H1 (cell line): Measurements from ENCODE around the gene TMTC4. TPM values are rescaled to one million over a fixed set of nuclear protein-coding genes. Genes with fewer than 3 reads are reported as not detected.

Source experiments
- CTCF ChIA-PET: fragments of 300-600 bp; sonication (Branson Sonifier 250); formaldehyde crosslinking; loops from one replicate; lab custom pipeline; 2021; ENCODE audit not compliant: partially characterized antibody; lab: Charles Lee
- POLR2A ChIA-PET: fragments of 300-600 bp; sonication (Branson Sonifier 250); formaldehyde crosslinking; loops from one replicate; lab custom pipeline; 2021; ENCODE audit warnings: inconsistent platforms; ENCODE audit not compliant: partially characterized antibody; lab: Charles Lee
- DNase-seq, 2 experiments: peaks; one replicate each; pipeline versions ENCODE4 v3.0.0 to v3.0.0-alpha.2; 2010 to 2022; ENCODE audit warnings: low spot score in 2 of 2, low read depth in 1 of 2, mixed read lengths in 1 of 2
- FAIRE-seq: peaks from 2 replicates; lab custom pipeline; 2011; peaks lifted over from hg19 to GRCh38; lab: Jason Lieb, UNC
- H2AFZ ChIP-seq: 2 replicates; pipeline ENCODE4 v1.8.1; 2012; ENCODE audit warnings: low read length, inconsistent platforms
- H2AK5ac ChIP-seq: 2 replicates; pipeline ENCODE4 v1.6.1; 2013; ENCODE audit warnings: low read depth, low read length
- H2BK120ac ChIP-seq: replicated peaks from 2 replicates; pipeline ENCODE3; 2013; ENCODE audit warnings: low read depth, low read length, inconsistent platforms
- H2BK12ac ChIP-seq: 2 replicates; pipeline ENCODE4 v1.6.1; 2013; ENCODE audit warnings: low read depth, low read length
- H2BK15ac ChIP-seq: 2 replicates; pipeline ENCODE4 v1.6.1; 2013; ENCODE audit warnings: low read length
- H2BK20ac ChIP-seq: 2 replicates; pipeline ENCODE4 v1.6.1; 2013; ENCODE audit warnings: low read length
- H2BK5ac ChIP-seq: 2 replicates; pipeline ENCODE4 v1.6.1; 2013; ENCODE audit warnings: low read depth, low read length
- H3K14ac ChIP-seq: 2 replicates; pipeline ENCODE4 v1.6.1; 2013; ENCODE audit warnings: inconsistent platforms; ENCODE audit not compliant: insufficient read length
- H3K18ac ChIP-seq: 2 replicates; pipeline ENCODE4 v1.6.1; 2013; ENCODE audit warnings: low read length; ENCODE audit errors: extremely low read depth
- H3K23ac ChIP-seq: 2 replicates; pipeline ENCODE4 v1.6.1; 2013; ENCODE audit warnings: inconsistent platforms; ENCODE audit not compliant: insufficient read length
- H3K23me2 ChIP-seq: 2 replicates; pipeline ENCODE4 v1.6.1; 2013; ENCODE audit warnings: low read depth, low read length
- H3K27ac ChIP-seq: 2 replicates; pipeline ENCODE4 v1.6.1; 2011; ENCODE audit warnings: low read depth, low read length, inconsistent platforms
- H3K27me3 ChIP-seq, 4 experiments: replicated peaks in 1 of 4; 1 replicate in 1 of 4; 2 replicates in 3 of 4; pipeline versions ENCODE4 v1.6.1 to v1.8.1; 2011 to 2013; ENCODE audit warnings: low read length in 3 of 4, mild to moderate bottlenecking in 3 of 4, inconsistent platforms in 2 of 4, mixed read lengths in 2 of 4, moderate library complexity in 1 of 4; ENCODE audit not compliant: control insufficient read depth in 3 of 4, insufficient read depth in 3 of 4; ENCODE audit errors: extremely low read depth in 1 of 4
- H3K36me3 ChIP-seq, 4 experiments: 2 replicates each; pipeline versions ENCODE4 v1.6.1 to v1.8.1; 2011 to 2013; ENCODE audit warnings: mild to moderate bottlenecking in 4 of 4, low read length in 3 of 4, moderate library complexity in 2 of 4, control low read depth in 1 of 4, inconsistent platforms in 1 of 4; ENCODE audit not compliant: insufficient read depth in 4 of 4, control insufficient read depth in 2 of 4
- H3K4ac ChIP-seq: replicated peaks from 2 replicates; pipeline ENCODE3; 2013; ENCODE audit warnings: low read length, low read depth, mixed read lengths, inconsistent platforms; ENCODE audit not compliant: insufficient read length
- H3K4me1 ChIP-seq, 4 experiments: replicated peaks in 1 of 4; 1 replicate in 1 of 4; 2 replicates in 3 of 4; pipeline versions ENCODE4 v1.6.1 to v1.8.1; 2011 to 2013; ENCODE audit warnings: low read length in 3 of 4, inconsistent platforms in 2 of 4, mixed read lengths in 1 of 4; ENCODE audit not compliant: insufficient read depth in 4 of 4, control insufficient read depth in 3 of 4
- H3K4me2 ChIP-seq, 2 experiments: 2 replicates each; pipeline versions ENCODE4 v1.6.1 to v1.8.1; 2011 to 2013; ENCODE audit warnings: low read depth in 2 of 2, low read length in 2 of 2, control low read depth in 1 of 2, inconsistent platforms in 1 of 2, mild to moderate bottlenecking in 1 of 2; ENCODE audit not compliant: insufficient read depth in 1 of 2
- H3K4me3 ChIP-seq, 4 experiments: fragments of 200-600, 300-600 bp in 1 of 4; sonication (generic), shearing (Covaris generic), sonication (Bioruptor Twin) in 1 of 4; 2 replicates each; pipeline versions ENCODE4 v1.5.1 to v1.8.1; 2011 to 2016; ENCODE audit warnings: low read length in 4 of 4, low read depth in 3 of 4, control low read depth in 2 of 4, inconsistent platforms in 2 of 4, mild to moderate bottlenecking in 2 of 4, mixed read lengths in 1 of 4, moderate library complexity in 1 of 4; ENCODE audit not compliant: insufficient read depth in 2 of 4; ENCODE audit errors: extremely low read depth in 1 of 4
- H3K56ac ChIP-seq: replicated peaks from 2 replicates; pipeline ENCODE3; 2013; ENCODE audit warnings: low read depth, mild to moderate bottlenecking, mixed read lengths, low read length, inconsistent platforms; ENCODE audit not compliant: insufficient read length
- H3K79me1 ChIP-seq: 2 replicates; pipeline ENCODE4 v1.6.1; 2013; ENCODE audit warnings: low read depth, low read length, control low read depth
- H3K79me2 ChIP-seq, 2 experiments: 2 replicates each; pipeline versions ENCODE4 v1.6.1 to v1.8.1; 2012 to 2013; ENCODE audit warnings: low read length in 2 of 2, mild to moderate bottlenecking in 2 of 2, inconsistent platforms in 1 of 2; ENCODE audit not compliant: insufficient read depth in 2 of 2, control insufficient read depth in 1 of 2
- H3K9ac ChIP-seq, 4 experiments: replicated peaks in 1 of 4; 1 replicate in 1 of 4; 2 replicates in 3 of 4; pipeline versions ENCODE4 v1.6.1 to v1.8.1; 2011 to 2013; ENCODE audit warnings: low read depth in 3 of 4, low read length in 3 of 4, control low read depth in 2 of 4, mild to moderate bottlenecking in 2 of 4, moderate library complexity in 2 of 4, inconsistent platforms in 1 of 4; ENCODE audit errors: extremely low read depth in 1 of 4
- H3K9me3 ChIP-seq, 2 experiments: 2 replicates each; pipeline versions ENCODE4 v1.6.1 to v1.8.1; 2012 to 2013; ENCODE audit warnings: mild to moderate bottlenecking in 2 of 2, moderate library complexity in 2 of 2, control low read depth in 1 of 2, inconsistent platforms in 1 of 2, low read depth in 1 of 2, low read length in 1 of 2, mixed read lengths in 1 of 2; ENCODE audit not compliant: insufficient read depth in 2 of 2
- H4K20me1 ChIP-seq, 2 experiments: replicated peaks in 1 of 2; 2 replicates each; pipeline versions ENCODE3 to v1.8.1; 2011 to 2013; ENCODE audit warnings: inconsistent platforms in 2 of 2, low read length in 2 of 2, mild to moderate bottlenecking in 1 of 2; ENCODE audit not compliant: insufficient read depth in 2 of 2, control insufficient read depth in 1 of 2
- H4K5ac ChIP-seq: 2 replicates; pipeline ENCODE4 v1.6.1; 2013; ENCODE audit warnings: low read length, low read depth, mixed read lengths, inconsistent platforms; ENCODE audit not compliant: insufficient read length
- H4K8ac ChIP-seq: 2 replicates; pipeline ENCODE4 v1.8.0; 2013; ENCODE audit warnings: mild to moderate bottlenecking, moderate library complexity, low read length, inconsistent platforms; ENCODE audit not compliant: insufficient read depth; ENCODE audit errors: extremely low read depth
- H4K91ac ChIP-seq: replicated peaks from 2 replicates; pipeline ENCODE3; 2013; ENCODE audit warnings: low read length, mixed read lengths, inconsistent platforms; ENCODE audit not compliant: insufficient read length
- JUN ChIP-seq: IDR thresholded peaks from 2 replicates; pipeline ENCODE4 v1.6.1; 2011; ENCODE audit warnings: low read depth, mild to moderate bottlenecking, improper control_type of control experiment, low read length
- KDM1A ChIP-seq: fragments of 200-600, 300-600 bp; sonication (generic); IDR thresholded peaks from 2 replicates; pipeline ENCODE4 v1.7.1; 2016; ENCODE audit warnings: mild to moderate bottlenecking, low read length, borderline replicate concordance
- POLR2AphosphoS5 ChIP-seq: IDR thresholded peaks from 2 replicates; pipeline ENCODE4 v1.6.1; 2011; ENCODE audit warnings: low read depth, low read length
- RAD21 ChIP-seq, 2 experiments: IDR thresholded peaks in 1 of 2; conservative IDR thresholded peaks in 1 of 2; 2 replicates each; pipeline ENCODE4 v1.6.1; 2011; ENCODE audit warnings: low read depth in 2 of 2, low read length in 2 of 2, improper control_type of control experiment in 1 of 2, inconsistent platforms in 1 of 2, mild to moderate bottlenecking in 1 of 2, moderate library complexity in 1 of 2
- SIX5 ChIP-seq: IDR thresholded peaks from 2 replicates; pipeline ENCODE4 v1.6.1; 2011; ENCODE audit warnings: mild to moderate bottlenecking, low read depth, low read length
- YY1 ChIP-seq: IDR thresholded peaks from 2 replicates; pipeline ENCODE4 v1.6.1; 2011; ENCODE audit warnings: low read depth, mild to moderate bottlenecking, low read length
- WGBS, 2 experiments: shearing (Covaris generic) in 1 of 2; methylation state at CpG; one replicate each; pipeline versions ENCODE4 v1.1.6 to v1.1.7; 2013 to 2015; ENCODE audit warnings: low lambda C conversion rate in 2 of 2, mixed read lengths in 2 of 2, inconsistent platforms in 1 of 2, low coverage in 1 of 2, missing lambda C conversion rate in 1 of 2; ENCODE audit not compliant: insufficient replicate concordance in 2 of 2, insufficient coverage in 1 of 2, insufficient read length in 1 of 2; ENCODE audit errors: extremely low coverage in 1 of 2, missing lambda C conversion rate in 1 of 2; 5-methylcytosine and 5-hydroxymethylcytosine counted together
- polyA plus RNA-seq, 7 experiments: library from polyadenylated mRNA; depleted of rRNA in 3 of 7; stranded (reverse) in 5 of 7; unstranded in 2 of 7; fragments of >200 nt in 5 of 7; fragments of 200-250 nt in 2 of 7; gene quantifications; 1 replicate in 5 of 7; 2 replicates in 1 of 7; 4 replicates in 1 of 7; pipeline versions ENCODE4 v1.2.1 to v1.2.3, GENCODE V29; 2011 to 2013; ENCODE audit warnings: missing spikeins in 2 of 7, mixed read lengths in 2 of 7
- total RNA-seq: library from RNA; stranded (reverse); fragmentation: NEBNext Ultra II Directional; extraction: Animal tissue kit (Norgen Biotek cat#: 25700); gene quantifications from 2 replicates; pipeline ENCODE4 v1.2.1, GENCODE V29; 2021

Gene TMTC4
- total and polyA plus RNA-seq, 2 of the 8 experiments (the other 6 are each of a cell fraction or from before 2014, with no cell fraction given): 26.3 to 42.6 TPM

DNA sequence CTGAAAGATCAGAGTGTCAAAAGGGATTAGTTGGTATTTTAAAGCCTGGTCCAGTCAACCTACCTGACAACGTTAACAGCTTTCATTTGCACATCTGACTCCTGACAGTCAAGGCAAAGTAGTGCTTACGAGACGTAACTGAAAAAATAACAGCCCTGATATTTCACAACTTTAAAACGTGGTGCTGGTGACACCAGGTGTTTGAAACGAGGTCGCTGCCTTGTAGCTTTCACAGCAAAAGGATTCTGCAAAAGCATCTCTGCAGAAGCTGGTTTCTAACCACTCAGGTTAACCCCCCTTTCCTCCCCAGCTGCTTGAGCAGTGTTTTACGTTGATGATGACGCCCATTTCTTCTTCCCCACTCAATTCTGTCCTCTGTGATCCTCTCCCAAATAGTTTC, 109.3 kb downstream of the TMTC4 start:
- TF ChIP-seq JUN (no peak), POLR2AphosphoS5 (no peak), KDM1A (no peak), SIX5 (no peak), RAD21 (IDR thresholded peaks at IDR 0.05 in 1 of 2, conservative IDR thresholded peaks at IDR 0.05 in 1 of 2; ENCODE audit: low read depth in 2 of 2, low read length in 2 of 2) (peak; percentile 8 to 22; a peak in 3 of 4 replicates), YY1 (no peak)
- Histone ChIP-seq H4K20me1 (no peaks in the 10 kb centered on the region), H3K27me3 (no peaks in the 10 kb centered on the region), H3K4me1 (no peaks in the 10 kb centered on the region), H4K8ac (no peak overlapping the region), H3K9me3 (peaks cover 7 to 19% of the 10 kb centered on the region in 2 experiments; a peak in 3 of 4 replicates), H2BK120ac (no peak overlapping the region), H4K5ac (no peak overlapping the region), H2BK15ac (no peak overlapping the region), H2AK5ac (no peak overlapping the region), H2AFZ (no peak overlapping the region), H3K9ac (no peak overlapping the region), H2BK5ac (no peak overlapping the region), H3K4me2 (no peak overlapping the region), H3K56ac (no peak overlapping the region), H3K79me1 (no peaks in the 10 kb centered on the region; the same call in 1 of the 2 replicates), H2BK20ac (no peak overlapping the region), H3K23ac (no peak overlapping the region), H3K27ac (no peak overlapping the region), H3K36me3 (no peaks in the 10 kb centered on the region), H3K4me3 (no peak overlapping the region), H3K14ac (no peak overlapping the region), H3K79me2 (no peaks in the 10 kb centered on the region), H4K91ac (no peak overlapping the region), H3K4ac (no peak overlapping the region), H3K23me2 (no peaks in the 10 kb centered on the region), H2BK12ac (no peak overlapping the region), H3K18ac (no peak overlapping the region)
- WGBS, 2 experiments: 71% methylated on average over 8 of the region's 8 CpGs; no CpG with 5 or more reads in 1 of the 2 experiments
- FAIRE-seq (no peak), DNase-seq (no peak)
- ChIA-PET CTCF (interaction anchor here (0.6 to 1.2 kb wide), 4 partner anchors 9 to 527 kb away, joined by 3 to 6 read pairs (median 4); no protein-coding TSS in a partner anchor), POLR2A (no interaction called here)
